ENCODE measurements around the gene UBE2K.
"Not testable (repeated sequence)": the region's sequence is repeated elsewhere in the genome, so short reads cannot be mapped to it uniquely, and the experiment has no call there.

UBE2K gene

GRCh38 chr4:39697740-39698423, at the start of gene UBE2K:
TSS of gene UBE2K (plus strand) at chr4:39698136. CDS start at chr4:39698328, 192 bp downstream.
- DNase-seq (ENCODE audit: low read depth in 2 of 3, low spot score in 2 of 3) = peak; percentile 71 to 89 (median 82)

- DNase-seq (ENCODE audit: low read depth in 2 of 3, low spot score in 2 of 3) = no peak
Measured at GRCh38 chr4:39648213-39648612, 49.7 kb upstream of the UBE2K start.

GRCh38 chr4:39648827-39649558, 48.9 kb upstream of the UBE2K start:
- DNase-seq (ENCODE audit: low read depth in 2 of 3, low spot score in 2 of 3) = no peak

- DNase-seq (ENCODE audit: low read depth in 2 of 3, low spot score in 2 of 3) = no peak
Measured at GRCh38 chr4:39649639-39650265, 48.2 kb upstream of the UBE2K start.

GRCh38 chr4:39651586-39651985, 46.4 kb upstream of the UBE2K start:
- DNase-seq (ENCODE audit: low read depth in 2 of 3, low spot score in 2 of 3) = not testable (repeated sequence)

- no peak for DNase-seq (ENCODE audit: low read depth in 2 of 3, low spot score in 2 of 3)
Measured at GRCh38 chr4:39655211-39655610, 42.7 kb upstream of the UBE2K start.

GRCh38 chr4:39655876-39656275, 42.1 kb upstream of the UBE2K start:
- DNase-seq (ENCODE audit: low read depth in 2 of 3, low spot score in 2 of 3) = no peak

GRCh38 chr4:39656638-39657037, 41.3 kb upstream of the UBE2K start:
- DNase-seq (ENCODE audit: low read depth in 2 of 3, low spot score in 2 of 3) = not testable (repeated sequence)

- DNase-seq (ENCODE audit: low read depth in 2 of 3, low spot score in 2 of 3) = no peak
Measured at GRCh38 chr4:39657465-39657864, 40.5 kb upstream of the UBE2K start.

- DNase-seq (ENCODE audit: low read depth in 2 of 3, low spot score in 2 of 3) = no peak
Measured at GRCh38 chr4:39658756-39659155, 39.2 kb upstream of the UBE2K start.

GRCh38 chr4:39660045-39660444, 37.9 kb upstream of the UBE2K start:
- DNase-seq (ENCODE audit: low read depth in 2 of 3, low spot score in 2 of 3) = no peak

- DNase-seq (ENCODE audit: low read depth in 2 of 3, low spot score in 2 of 3) = no peak
Measured at GRCh38 chr4:39660757-39661156, 37.2 kb upstream of the UBE2K start.

- no peak for DNase-seq (ENCODE audit: low read depth in 2 of 3, low spot score in 2 of 3)
Measured at GRCh38 chr4:39662683-39663082, 35.3 kb upstream of the UBE2K start.

- no peak for DNase-seq (ENCODE audit: low read depth in 2 of 3, low spot score in 2 of 3)
Measured at GRCh38 chr4:39664828-39665731, 32.9 kb upstream of the UBE2K start.

GRCh38 chr4:39667706-39668105, 30.2 kb upstream of the UBE2K start:
- no peak for DNase-seq (ENCODE audit: low read depth in 2 of 3, low spot score in 2 of 3)

GRCh38 chr4:39668887-39669286, 29.0 kb upstream of the UBE2K start:
- no peak for DNase-seq (ENCODE audit: low read depth in 2 of 3, low spot score in 2 of 3)

GRCh38 chr4:39670296-39670695, 27.6 kb upstream of the UBE2K start:
- DNase-seq (ENCODE audit: low read depth in 2 of 3, low spot score in 2 of 3) = not testable (repeated sequence)

- not testable (repeated sequence) for DNase-seq (ENCODE audit: low read depth in 2 of 3, low spot score in 2 of 3)
Measured at GRCh38 chr4:39675681-39676080, 22.3 kb upstream of the UBE2K start.

GRCh38 chr4:39681003-39681402, 16.9 kb upstream of the UBE2K start:
- not testable (repeated sequence) for DNase-seq (ENCODE audit: low read depth in 2 of 3, low spot score in 2 of 3)

GRCh38 chr4:39682138-39682537, 15.8 kb upstream of the UBE2K start:
- DNase-seq (ENCODE audit: low read depth in 2 of 3, low spot score in 2 of 3) = no peak

GRCh38 chr4:39685990-39686389, 11.9 kb upstream of the UBE2K start:
- DNase-seq (ENCODE audit: low read depth in 2 of 3, low spot score in 2 of 3) = no peak

Measured in activated CD8-positive, alpha-beta memory T cell treated with anti-CD3 and anti-CD28 coated beads for 48 hours (primary cell).